AG09309 (cell line): ENCODE data around the gene PLXNB2.
"Not testable (repeated sequence)": the region's sequence is repeated elsewhere in the genome, so short reads cannot be mapped to it uniquely, and the experiment has no call there.

Source experiments
- DNase-seq: peaks from one replicate; pipeline ENCODE4 v3.0.0-alpha.2; 2010; ENCODE audit warnings: low read depth
- H3K4me3 ChIP-seq: 2 replicates; pipeline ENCODE4 v1.5.1; 2011; ENCODE audit warnings: mild to moderate bottlenecking, low read depth, low read length, moderate library complexity; ENCODE audit not compliant: control insufficient read depth
- TF ChIP-seq, protein P1 (sequence below): IDR thresholded peaks from 2 replicates; pipeline ENCODE4 v1.5.1; 2011; ENCODE audit warnings: mild to moderate bottlenecking, low read depth, low read length, inconsistent platforms; ENCODE audit not compliant: insufficient read depth, control insufficient read depth; ENCODE audit errors: missing control alignments

PLXNB2 gene

GRCh38 chr22:50277761-50278160 lies 29.7 kb downstream of the PLXNB2 start:
- no peak for DNase-seq
- TF ChIP-seq, protein P1, sequence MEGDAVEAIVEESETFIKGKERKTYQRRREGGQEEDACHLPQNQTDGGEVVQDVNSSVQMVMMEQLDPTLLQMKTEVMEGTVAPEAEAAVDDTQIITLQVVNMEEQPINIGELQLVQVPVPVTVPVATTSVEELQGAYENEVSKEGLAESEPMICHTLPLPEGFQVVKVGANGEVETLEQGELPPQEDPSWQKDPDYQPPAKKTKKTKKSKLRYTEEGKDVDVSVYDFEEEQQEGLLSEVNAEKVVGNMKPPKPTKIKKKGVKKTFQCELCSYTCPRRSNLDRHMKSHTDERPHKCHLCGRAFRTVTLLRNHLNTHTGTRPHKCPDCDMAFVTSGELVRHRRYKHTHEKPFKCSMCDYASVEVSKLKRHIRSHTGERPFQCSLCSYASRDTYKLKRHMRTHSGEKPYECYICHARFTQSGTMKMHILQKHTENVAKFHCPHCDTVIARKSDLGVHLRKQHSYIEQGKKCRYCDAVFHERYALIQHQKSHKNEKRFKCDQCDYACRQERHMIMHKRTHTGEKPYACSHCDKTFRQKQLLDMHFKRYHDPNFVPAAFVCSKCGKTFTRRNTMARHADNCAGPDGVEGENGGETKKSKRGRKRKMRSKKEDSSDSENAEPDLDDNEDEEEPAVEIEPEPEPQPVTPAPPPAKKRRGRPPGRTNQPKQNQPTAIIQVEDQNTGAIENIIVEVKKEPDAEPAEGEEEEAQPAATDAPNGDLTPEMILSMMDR, result no peak
- no peak overlapping the region for H3K4me3 ChIP-seq

DNA sequence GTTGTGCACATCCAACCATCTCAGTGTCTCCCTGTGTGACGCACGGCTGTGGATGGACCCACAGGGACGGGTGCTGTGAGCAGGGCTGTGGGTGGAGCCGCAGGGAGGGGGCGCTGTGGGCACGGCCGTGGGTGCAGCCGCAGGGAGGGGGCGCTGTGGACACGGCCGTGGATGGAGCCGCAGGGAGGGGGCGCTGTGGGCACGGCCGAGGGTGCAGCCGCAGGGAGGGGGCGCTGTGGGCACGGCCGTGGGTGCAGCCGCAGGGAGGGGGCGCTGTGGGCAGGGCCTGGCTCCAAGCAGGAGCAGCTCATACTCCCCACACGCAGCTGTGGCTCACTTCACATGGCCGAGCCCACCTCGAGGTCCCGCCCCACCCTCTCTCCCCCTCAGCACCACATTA lies 31.3 kb downstream of the PLXNB2 start:
- no peak for DNase-seq
- no peak overlapping the region for H3K4me3 ChIP-seq
- TF ChIP-seq, protein P1, result peak; percentile 58

DNA sequence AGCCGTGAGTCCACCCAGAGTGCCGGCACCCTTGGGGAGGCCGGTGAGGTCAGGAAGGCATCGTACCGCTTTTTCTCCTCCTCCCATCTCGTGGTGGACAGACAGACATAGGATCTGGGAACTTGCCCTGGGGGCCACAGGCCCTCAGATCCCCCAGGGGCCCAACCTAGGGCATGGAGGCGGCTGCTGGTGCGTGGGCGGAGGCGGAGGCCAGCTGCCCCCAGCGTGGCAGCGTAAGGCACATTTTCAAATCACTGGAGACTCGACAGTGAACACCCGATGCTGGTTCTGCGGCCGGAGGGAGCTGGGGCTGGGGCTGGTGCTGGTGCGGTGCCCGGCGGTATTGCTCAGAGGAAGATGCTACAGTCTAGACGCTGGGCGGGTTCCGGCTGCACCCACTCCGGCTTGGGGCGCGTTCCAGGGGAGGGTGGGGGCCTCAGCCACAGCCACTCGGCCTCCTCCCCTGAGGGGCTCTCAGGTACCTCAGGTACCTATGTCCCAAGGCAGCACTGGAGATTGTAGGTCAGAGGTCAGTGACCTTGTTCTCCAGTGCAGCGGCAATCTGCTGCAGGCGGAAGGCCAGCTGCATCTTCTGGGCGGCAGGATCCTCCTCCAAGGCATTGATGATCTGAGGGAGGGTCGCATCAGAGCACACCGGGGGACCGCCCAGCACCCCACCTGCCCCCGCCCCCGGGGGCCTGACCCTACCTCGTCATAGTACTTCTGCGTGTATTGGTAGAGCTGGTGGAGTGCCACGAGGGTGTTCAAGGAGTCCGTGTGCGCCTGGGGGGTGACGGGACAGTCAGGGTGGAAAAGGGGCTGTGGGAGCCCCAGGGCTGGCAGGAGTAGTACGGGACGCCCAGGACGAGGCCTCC lies 32.0 kb downstream of the PLXNB2 start:
- no peak overlapping the region for H3K4me3 ChIP-seq
- no peak for DNase-seq
- TF ChIP-seq, protein P1, result no peak

DNA sequence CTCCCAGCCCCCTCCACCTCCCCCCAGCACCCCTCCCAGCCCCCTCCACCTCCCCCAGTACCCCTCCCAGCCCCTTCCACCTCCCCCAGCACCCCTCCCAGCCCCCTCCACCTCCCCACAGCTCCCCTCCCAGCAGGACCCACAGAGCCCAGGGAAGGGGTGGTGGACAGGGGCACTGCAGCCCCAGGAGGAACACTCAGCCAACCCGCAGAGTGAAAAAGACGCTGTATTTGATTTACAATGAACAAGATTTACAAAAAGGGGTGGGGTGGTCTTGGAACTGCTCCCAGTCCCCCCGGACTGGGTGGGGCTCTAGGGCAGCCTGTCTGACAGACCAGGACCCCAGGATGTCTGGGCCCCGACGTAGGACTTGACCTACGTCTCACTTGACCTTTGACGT lies 32.7 kb downstream of the PLXNB2 start:
- no peak for DNase-seq

DNA sequence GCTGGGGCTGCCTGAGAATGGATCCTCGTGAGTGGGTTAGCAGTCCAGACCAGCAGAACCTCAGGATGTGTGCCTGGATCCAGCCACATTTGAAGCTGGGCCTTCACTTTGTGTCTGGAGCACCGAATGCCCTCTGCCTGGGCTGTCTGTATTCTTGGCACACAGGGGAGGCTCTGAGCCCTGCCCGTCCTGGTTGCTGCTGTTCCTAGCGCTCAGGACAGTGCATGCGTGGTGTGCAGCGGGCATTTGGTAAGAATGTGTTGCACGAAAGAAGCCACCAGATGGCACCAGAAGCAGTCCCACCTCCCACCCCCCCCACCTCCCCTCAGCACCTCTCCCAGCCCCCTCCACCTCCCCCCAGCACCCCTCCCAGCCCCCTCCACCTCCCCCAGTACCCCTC lies 33.1 kb downstream of the PLXNB2 start:
- no peak for DNase-seq
- TF ChIP-seq, protein P1, result peak; percentile 33
- H3K4me3 ChIP-seq, result no peak overlapping the region

More for the DNA sequence above, 32.7 kb downstream of the PLXNB2 start:
- TF ChIP-seq, protein P1, result no peak
- H3K4me3 ChIP-seq, result no peak overlapping the region

- H3K4me3 ChIP-seq, DNase-seq: not testable (repeated sequence)
Observed at GRCh38 chr22:50273781-50274180, 33.7 kb downstream of the PLXNB2 start.

- H3K4me3 ChIP-seq, DNase-seq: not testable (repeated sequence)
Observed at GRCh38 chr22:50273352-50273751, 34.1 kb downstream of the PLXNB2 start.
